GM18517 (cell line): ENCODE data around the gene PDXP.
A peak's percentile ranks its signal among the peaks of the same experiment; 100 is the strongest.
"Not testable (repeated sequence)": the region's sequence is repeated elsewhere in the genome, so short reads cannot be mapped to it uniquely, and the experiment has no call there.

Experiments
- ATAC-seq: cut with Tn5 transposase; IDR thresholded peaks from one replicate; pipeline ENCODE4 v1.9.1; 2021; ENCODE audit warnings: mild to moderate bottlenecking, moderate library complexity; ENCODE audit not compliant: unreplicated experiment

The PDXP gene

GRCh38 chr22:37643225-37643847 is 15.2 kb upstream of the PDXP start:
- no peak for ATAC-seq

- ATAC-seq: no peak
Observed at GRCh38 chr22:37647317-37647716, 11.2 kb upstream of the PDXP start.

- ATAC-seq: no peak
Observed at GRCh38 chr22:37647928-37648327, 10.6 kb upstream of the PDXP start.

- ATAC-seq: no peak
Observed at GRCh38 chr22:37650463-37651136, 7.9 kb upstream of the PDXP start.

- ATAC-seq: no peak
Observed at GRCh38 chr22:37654563-37655251, 3.8 kb upstream of the PDXP start.

GRCh38 chr22:37655252-37655563 is 3.3 kb upstream of the PDXP start:
- no peak for ATAC-seq

GRCh38 chr22:37656583-37656982 is 1.9 kb upstream of the PDXP start:
- not testable (repeated sequence) for ATAC-seq

- no peak for ATAC-seq
Observed at GRCh38 chr22:37657590-37658132, 862 bp upstream of the PDXP start.

GRCh38 chr22:37659066-37659896 is 758 bp downstream of the PDXP start:
- peak; percentile 4 for ATAC-seq

GRCh38 chr22:37659897-37660708 is 1.6 kb downstream of the PDXP start:
- ATAC-seq: no peak

GRCh38 chr22:37660709-37661045 is 2.2 kb downstream of the PDXP start:
- ATAC-seq: no peak

GRCh38 chr22:37661160-37661924 is 2.8 kb downstream of the PDXP start:
- no peak for ATAC-seq

- ATAC-seq: no peak
Observed at GRCh38 chr22:37662039-37662438, 3.5 kb downstream of the PDXP start.

- ATAC-seq: no peak
Observed at GRCh38 chr22:37663521-37664140, 5.1 kb downstream of the PDXP start.

GRCh38 chr22:37664249-37665101 is 6.0 kb downstream of the PDXP start:
- no peak for ATAC-seq

GRCh38 chr22:37665487-37665886 is 7.0 kb downstream of the PDXP start:
- ATAC-seq: no peak

GRCh38 chr22:37669586-37669985 is 11.1 kb downstream of the PDXP start:
- no peak for ATAC-seq

GRCh38 chr22:37672206-37672919 is 13.8 kb downstream of the PDXP start:
- no peak for ATAC-seq
